ENCODE measurements around the gene CLIP1. TPM values are rescaled to one million over a fixed set of nuclear protein-coding genes. Genes with fewer than 3 reads are reported as not detected.

Gene CLIP1
- total and polyA plus RNA-seq, 2 of the 8 experiments (the other 6 are each of a cell fraction or from before 2014, with no cell fraction given), result 19.0 to 27.6 TPM

GRCh38 chr12:122291431-122291830 is 131.0 kb downstream of the CLIP1 start:
- no peak overlapping the region for H2AFZ ChIP-seq (ENCODE audit: low read length)
- no peak overlapping the region for H3K56ac ChIP-seq (replicated peaks; ENCODE audit: insufficient read length, low read depth, low read length)
- 92% methylated on average over 8 of the region's 8 CpGs; no CpG with 5 or more reads in 1 of the 2 experiments for WGBS, 2 experiments (ENCODE audit: extremely low coverage in 1 of 2, insufficient coverage in 1 of 2, insufficient read length in 1 of 2, insufficient replicate concordance in 2 of 2, low coverage in 1 of 2, low lambda C conversion rate in 2 of 2, missing lambda C conversion rate in 1 of 2)
- H3K4me2 ChIP-seq (ENCODE audit: insufficient read depth in 1 of 2, low read depth in 2 of 2, low read length in 2 of 2), result no peak overlapping the region
- no peaks in the 10 kb centered on the region for H4K20me1 ChIP-seq (replicated peaks in 1 of 2; ENCODE audit: control insufficient read depth in 1 of 2, insufficient read depth in 2 of 2, low read length in 2 of 2)
- FAIRE-seq (no peak), DNase-seq (ENCODE audit: low read depth in 1 of 2, low spot score in 2 of 2) (no peak)
- no peak overlapping the region for H3K9ac ChIP-seq (replicated peaks in 1 of 4; ENCODE audit: extremely low read depth in 1 of 4, low read depth in 3 of 4, low read length in 3 of 4)
- H3K9me3 ChIP-seq (ENCODE audit: insufficient read depth in 2 of 2, low read depth in 1 of 2, low read length in 1 of 2), result no peaks in the 10 kb centered on the region
- no peaks in the 10 kb centered on the region for H3K79me2 ChIP-seq (ENCODE audit: control insufficient read depth in 1 of 2, insufficient read depth in 2 of 2, low read length in 2 of 2)
- CTCF ChIA-PET (ENCODE audit: partially characterized antibody), result interaction anchor here (0.6 kb wide), 1 partner anchor 233 kb away, joined by 3 read pairs; no protein-coding TSS in a partner anchor
- no peak overlapping the region for H4K8ac ChIP-seq (ENCODE audit: extremely low read depth, insufficient read depth, low read length)
- H3K4me3 ChIP-seq (ENCODE audit: extremely low read depth in 1 of 4, insufficient read depth in 2 of 4, low read depth in 3 of 4, low read length in 4 of 4), result no peak overlapping the region
- no peak overlapping the region for H3K23ac ChIP-seq (ENCODE audit: insufficient read length)
- no peak overlapping the region for H3K18ac ChIP-seq (ENCODE audit: extremely low read depth, low read length)
- H4K91ac ChIP-seq (replicated peaks; ENCODE audit: insufficient read length, low read length), result no peak overlapping the region
- H2BK12ac ChIP-seq (ENCODE audit: low read depth, low read length), result no peak overlapping the region
- no peak overlapping the region for H2BK15ac ChIP-seq (ENCODE audit: low read length)
- H2BK120ac ChIP-seq (replicated peaks; ENCODE audit: low read depth, low read length), result no peak overlapping the region
- no peak overlapping the region for H4K5ac ChIP-seq (ENCODE audit: insufficient read length, low read depth, low read length)
- H3K79me1 ChIP-seq (ENCODE audit: low read depth, low read length), result no peaks in the 10 kb centered on the region
- POLR2A ChIA-PET (ENCODE audit: partially characterized antibody), result no interaction called here
- H3K27ac ChIP-seq (ENCODE audit: low read depth, low read length), result no peak overlapping the region
- no peaks in the 10 kb centered on the region for H3K23me2 ChIP-seq (ENCODE audit: low read depth, low read length)
- no peak overlapping the region for H2AK5ac ChIP-seq (ENCODE audit: low read depth, low read length)
- no peak overlapping the region for H3K14ac ChIP-seq (ENCODE audit: insufficient read length)
- H2BK5ac ChIP-seq (ENCODE audit: low read depth, low read length), result no peak overlapping the region
- TF ChIP-seq BRCA1 (IDR thresholded peaks at IDR 0.05; ENCODE audit: low read depth, low read length) (no peak), BCL11A (IDR thresholded peaks at IDR 0.05; ENCODE audit: low read depth in 2 of 2, low read length in 2 of 2) (no peak), RNF2 (IDR thresholded peaks at IDR 0.05; ENCODE audit: borderline replicate concordance, low read depth, low read length, missing control alignments, poor library complexity, severe bottlenecking) (no peak), BACH1 (IDR thresholded peaks at IDR 0.05; ENCODE audit: low read length) (no peak), GABPA (IDR thresholded peaks at IDR 0.05; ENCODE audit: borderline replicate concordance, insufficient read depth, low read length) (no peak), SP4 (IDR thresholded peaks at IDR 0.05; ENCODE audit: low read length) (no peak), GTF2F1 (IDR thresholded peaks at IDR 0.05; ENCODE audit: borderline replicate concordance, low read depth, low read length) (no peak), JUN (IDR thresholded peaks at IDR 0.05; ENCODE audit: low read depth, low read length) (no peak), MAX (IDR thresholded peaks at IDR 0.05) (no peak), SUZ12 (IDR thresholded peaks at IDR 0.05; ENCODE audit: low read length) (no peak), HDAC2 (IDR thresholded peaks at IDR 0.05; ENCODE audit: borderline replicate concordance in 1 of 2, low read depth in 2 of 2, low read length in 2 of 2) (no peak)
- no peaks in the 10 kb centered on the region; a peak in 1 of 7 replicates for H3K27me3 ChIP-seq (replicated peaks in 1 of 4; ENCODE audit: control insufficient read depth in 3 of 4, extremely low read depth in 1 of 4, insufficient read depth in 3 of 4, low read length in 3 of 4)
- H2BK20ac ChIP-seq (ENCODE audit: low read length), result no peak overlapping the region
- no peaks in the 10 kb centered on the region for H3K36me3 ChIP-seq (ENCODE audit: control insufficient read depth in 2 of 4, insufficient read depth in 4 of 4, low read length in 3 of 4)
- no peak overlapping the region for H3K4ac ChIP-seq (replicated peaks; ENCODE audit: insufficient read length, low read depth, low read length)
- no peaks in the 10 kb centered on the region for H3K4me1 ChIP-seq (replicated peaks in 1 of 4; ENCODE audit: control insufficient read depth in 3 of 4, insufficient read depth in 4 of 4, low read length in 3 of 4)

All from H1 (cell line).